Urinary bladder (tissue), 4 donors: ENCODE measurements around the gene PIP4K2B. TPM values are rescaled to one million over a fixed set of nuclear protein-coding genes. Genes with fewer than 3 reads are reported as not detected.
A peak's percentile ranks its signal among the peaks of the same experiment; 100 is the strongest.

Experiments
- DNase-seq: peaks from one replicate; pipeline ENCODE4 v3.0.0-alpha.2; 2015; ENCODE audit errors: extremely low spot score
- H3K27ac ChIP-seq: one replicate; pipeline ENCODE4 v1.5.1; 2013; ENCODE audit warnings: low read depth, mild to moderate bottlenecking, moderate library complexity
- H3K36me3 ChIP-seq: one replicate; pipeline ENCODE4 v1.6.1; 2013; ENCODE audit warnings: mild to moderate bottlenecking, moderate library complexity; ENCODE audit not compliant: insufficient read depth
- H3K4me1 ChIP-seq: one replicate; pipeline ENCODE4 v1.6.1; 2013; ENCODE audit warnings: mild to moderate bottlenecking, moderate library complexity; ENCODE audit not compliant: insufficient read depth
- H3K4me3 ChIP-seq: one replicate; pipeline ENCODE4 v1.5.1; 2013; ENCODE audit warnings: low read depth, low read length
- WGBS: extraction: QIAGEN DNeasy Blood & Tissue Kit; methylation state at CpG from one replicate; pipeline ENCODE4 v1.1.7; 2013; 5-methylcytosine and 5-hydroxymethylcytosine counted together
- polyA plus RNA-seq: library from polyadenylated mRNA; stranded (reverse); fragments of 200-250 nt; gene quantifications from one replicate; pipeline ENCODE4 v1.2.3, GENCODE V29; 2013
- total RNA-seq: library from RNA; depleted of rRNA; stranded (reverse); fragments of >200 nt; gene quantifications from one replicate; pipeline ENCODE4 v1.2.3, GENCODE V29; 2014
- donor health status: healthy with polysubstance abuse.
- donor health status: healthy.

Gene PIP4K2B
- total RNA-seq (47.0 TPM), polyA plus RNA-seq (35.8 TPM)

- H3K4me3 ChIP-seq = peak within 1 kb of the TSS; percentile 74
- peaks cover 5% of the 10 kb centered on the region for H3K36me3 ChIP-seq
- peak; percentile 92 for DNase-seq
- peak within 1 kb of the TSS; percentile 98 for H3K27ac ChIP-seq
- under 1% methylated on average over 76 of the region's 76 CpGs for WGBS
- H3K4me1 ChIP-seq = no peaks in the 10 kb centered on the region
These were observed at the start of gene PIP4K2B for GRCh38 chr17:38799501-38800236. TSS of gene PIP4K2B (minus strand) at chr17:38799556. CDS start at chr17:38799424, 132 bp downstream.

- no peak overlapping the region for H3K4me3 ChIP-seq
- 95% methylated on average over 1 of the region's 1 CpG for WGBS
- DNase-seq = no peak
- H3K4me1 ChIP-seq = no peaks in the 10 kb centered on the region
- no peak overlapping the region for H3K27ac ChIP-seq
- peaks cover 9% of the 10 kb centered on the region for H3K36me3 ChIP-seq
These were observed 49.2 kb upstream of the PIP4K2B start for GRCh38 chr17:38848557-38848891.

GRCh38 chr17:38844261-38844757, 45.0 kb upstream of the PIP4K2B start:
- H3K36me3 ChIP-seq = peaks cover 9% of the 10 kb centered on the region
- no peak for DNase-seq
- H3K4me3 ChIP-seq = no peak overlapping the region
- WGBS = 73% methylated on average over 13 of the region's 13 CpGs
- H3K27ac ChIP-seq = no peak overlapping the region
- no peaks in the 10 kb centered on the region for H3K4me1 ChIP-seq

GRCh38 chr17:38825762-38826247, 26.4 kb upstream of the PIP4K2B start:
- WGBS = 90% methylated on average over 17 of the region's 17 CpGs
- DNase-seq = no peak
- Histone ChIP-seq H3K4me1 (no peaks in the 10 kb centered on the region), H3K36me3 (no peaks in the 10 kb centered on the region), H3K27ac (peak overlapping the region; percentile 95), H3K4me3 (no peak overlapping the region)

- WGBS = under 1% methylated on average over 55 of the region's 55 CpGs
- peak; percentile 87 for DNase-seq
- H3K27ac ChIP-seq = peak within 1 kb of the TSS; percentile 95
- peaks cover 3% of the 10 kb centered on the region for H3K36me3 ChIP-seq
- H3K4me3 ChIP-seq = peak within 1 kb of the TSS; percentile 87
- no peaks in the 10 kb centered on the region for H3K4me1 ChIP-seq
These were observed 25.8 kb upstream of the PIP4K2B start, which contains the start of gene CWC25 for GRCh38 chr17:38824899-38825761. TSS of gene CWC25 (minus strand) at chr17:38825321. CDS start at chr17:38825183, 138 bp downstream.

GRCh38 chr17:38815576-38816193, 16.3 kb upstream of the PIP4K2B start:
- 76% methylated on average over 8 of the region's 8 CpGs for WGBS
- no peak for DNase-seq
- H3K4me3 ChIP-seq = no peak overlapping the region
- peaks cover 7% of the 10 kb centered on the region for H3K36me3 ChIP-seq
- no peaks in the 10 kb centered on the region for H3K4me1 ChIP-seq
- H3K27ac ChIP-seq = no peak overlapping the region

GRCh38 chr17:38809828-38810227, 10.5 kb upstream of the PIP4K2B start:
- H3K4me1 ChIP-seq = no peaks in the 10 kb centered on the region
- DNase-seq = no peak
- H3K4me3 ChIP-seq = no peak overlapping the region
- H3K36me3 ChIP-seq = peaks cover 20% of the 10 kb centered on the region
- WGBS = 94% methylated on average over 7 of the region's 7 CpGs
- no peak overlapping the region for H3K27ac ChIP-seq

GRCh38 chr17:38800237-38800760, 943 bp upstream of the PIP4K2B start:
- H3K36me3 ChIP-seq = peaks cover 6% of the 10 kb centered on the region
- 20% methylated on average over 14 of the region's 14 CpGs for WGBS

GRCh38 chr17:38798614-38799500, 499 bp downstream of the PIP4K2B start:
- DNase-seq = no peak
- Histone ChIP-seq H3K4me3 (peak overlapping the region; percentile 74), H3K4me1 (no peaks in the 10 kb centered on the region), H3K27ac (peak overlapping the region; percentile 73), H3K36me3 (peaks cover 5% of the 10 kb centered on the region)
- WGBS = under 1% methylated on average over 53 of the region's 53 CpGs

More at GRCh38 chr17:38800237-38800760, 943 bp upstream of the PIP4K2B start:
- DNase-seq = no peak
- Histone ChIP-seq H3K4me3 (peak overlapping the region; percentile 74), H3K27ac (peak overlapping the region; percentile 98), H3K4me1 (no peaks in the 10 kb centered on the region)

- Histone ChIP-seq H3K27ac (no peak overlapping the region), H3K4me1 (no peaks in the 10 kb centered on the region), H3K4me3 (peak overlapping the region; percentile 74), H3K36me3 (peaks cover 3% of the 10 kb centered on the region)
- 70% methylated on average over 6 of the region's 6 CpGs for WGBS
- no peak for DNase-seq
These were observed 1.5 kb downstream of the PIP4K2B start for GRCh38 chr17:38797828-38798227.

- Histone ChIP-seq H3K4me3 (no peak overlapping the region), H3K27ac (no peak overlapping the region), H3K4me1 (no peaks in the 10 kb centered on the region), H3K36me3 (no peaks in the 10 kb centered on the region)
- no peak for DNase-seq
- 65% methylated on average over 5 of the region's 5 CpGs for WGBS
These were observed 2.2 kb downstream of the PIP4K2B start for GRCh38 chr17:38797158-38797490.

GRCh38 chr17:38796451-38797157, 2.8 kb downstream of the PIP4K2B start:
- no peaks in the 10 kb centered on the region for H3K36me3 ChIP-seq
- WGBS = 52% methylated on average over 5 of the region's 5 CpGs
- H3K4me1 ChIP-seq = no peaks in the 10 kb centered on the region
- no peak for DNase-seq
- no peak overlapping the region for H3K4me3 ChIP-seq
- no peak overlapping the region for H3K27ac ChIP-seq
